ENCODE measurements around the gene JAZF1.

- TF ChIP-seq EZH2phosphoT487 (IDR thresholded peaks at IDR 0.05; ENCODE audit: low read depth, severe bottlenecking, unreplicated experiment): no peak
- TF ChIP-seq CTCF (IDR thresholded peaks at IDR 0.05; ENCODE audit: poor library complexity): no peak
- TF ChIP-seq EZH2 (IDR thresholded peaks at IDR 0.05; ENCODE audit: borderline replicate concordance): no peak
Observed at GRCh38 chr7:28190077-28190710, 9.6 kb upstream of the JAZF1 start.

All from hepatocyte (in vitro differentiated cells).